Measurements from ENCODE around the gene KCNQ4.

KCNQ4 gene

GRCh38 chr1:40844887-40845878, 61.6 kb downstream of the KCNQ4 start:
- no peak for DNase-seq

- no peak for DNase-seq
Observed at GRCh38 chr1:40845895-40846294, 62.3 kb downstream of the KCNQ4 start.

GRCh38 chr1:40847023-40847745, 63.6 kb downstream of the KCNQ4 start:
- no peak for DNase-seq

GRCh38 chr1:40848530-40849189, 65.1 kb downstream of the KCNQ4 start:
- peak; percentile 100 for DNase-seq

- peak; percentile 95 for DNase-seq
Observed at GRCh38 chr1:40849801-40850592, 66.4 kb downstream of the KCNQ4 start.

GRCh38 chr1:40851643-40852042, 68.1 kb downstream of the KCNQ4 start:
- DNase-seq = no peak

GRCh38 chr1:40853113-40853884, 69.7 kb downstream of the KCNQ4 start:
- DNase-seq = no peak

- DNase-seq = no peak
Observed at GRCh38 chr1:40853885-40854170, 70.2 kb downstream of the KCNQ4 start.

- no peak for DNase-seq
Observed at GRCh38 chr1:40855513-40855912, 71.9 kb downstream of the KCNQ4 start.

GRCh38 chr1:40856116-40856515, 72.5 kb downstream of the KCNQ4 start:
- no peak for DNase-seq

- no peak for DNase-seq
Observed at GRCh38 chr1:40856656-40857302, 73.2 kb downstream of the KCNQ4 start.

GRCh38 chr1:40857737-40858136, 74.2 kb downstream of the KCNQ4 start:
- DNase-seq = peak; percentile 80

GRCh38 chr1:40858856-40859416, 75.3 kb downstream of the KCNQ4 start:
- DNase-seq = no peak

- DNase-seq = no peak
Observed at GRCh38 chr1:40860706-40861223, 77.2 kb downstream of the KCNQ4 start.

- no peak for DNase-seq
Observed at GRCh38 chr1:40861224-40862003, 77.8 kb downstream of the KCNQ4 start.

GRCh38 chr1:40862008-40862863, 78.6 kb downstream of the KCNQ4 start, which contains the start of gene CITED4:
Gene CITED4 (minus strand): TSS chr1:40862363. CDS start chr1:40862127, 236 bp downstream.
- peak; percentile 100 for DNase-seq

- peak; percentile 100 for DNase-seq
Observed at GRCh38 chr1:40868051-40868723, 84.6 kb downstream of the KCNQ4 start.

- DNase-seq = no peak
Observed at GRCh38 chr1:40870135-40870728, 86.6 kb downstream of the KCNQ4 start.

Measured in NCI-H2029 treated with DMSO at 0.1 percent for 48 hours (cell line).